OCI-LY3 (cell line): Measurements from ENCODE around the gene NRG2.

ENCODE experiments used
- H2AFZ ChIP-seq: fragments of 200-600, 300-600 bp; shearing (Covaris generic); 2 replicates; pipeline ENCODE4 v1.6.0; 2014; ENCODE audit warnings: antibody characterized with exemption, low read depth, low read length
- H3K27ac ChIP-seq: fragments of 200-600, 300-600 bp; sonication (generic); 2 replicates; pipeline ENCODE4 v1.5.1; 2014; ENCODE audit warnings: mild to moderate bottlenecking, low read length, moderate library complexity, mixed read lengths
- H3K27me3 ChIP-seq: fragments of 200-600, 300-600 bp; sonication (generic); 2 replicates; pipeline ENCODE4 v1.6.1; 2014; ENCODE audit warnings: low read depth, low read length, mixed read lengths
- H3K36me3 ChIP-seq: fragments of 200-600, 300-600 bp; sonication (generic); replicated peaks from 2 replicates; pipeline ENCODE3; 2014; ENCODE audit warnings: low read depth, low read length, mixed read lengths
- H3K4me1 ChIP-seq: fragments of 300-600, 200-600 bp; sonication (generic); 2 replicates; pipeline ENCODE4 v1.6.1; 2014; ENCODE audit warnings: low read length, mixed read lengths
- H3K4me2 ChIP-seq: fragments of 200-600, 300-600 bp; sonication (generic); 2 replicates; pipeline ENCODE4 v1.6.1; 2014; ENCODE audit warnings: low read length, mixed read lengths
- H3K4me3 ChIP-seq: fragments of 300-600, 200-600 bp; sonication (generic); 2 replicates; pipeline ENCODE4 v1.5.1; 2014; ENCODE audit warnings: antibody characterized with exemption, mild to moderate bottlenecking, low read length, moderate library complexity
- H3K79me2 ChIP-seq: fragments of 300-600, 200-600 bp; shearing (Covaris generic); 2 replicates; pipeline ENCODE4 v1.6.1; 2014; ENCODE audit warnings: mild to moderate bottlenecking, low read length, mixed read lengths
- H3K9ac ChIP-seq: fragments of 300-600, 200-600 bp; shearing (Covaris generic); 2 replicates; pipeline ENCODE4 v1.6.0; 2014; ENCODE audit warnings: mild to moderate bottlenecking, low read length, moderate library complexity
- H3K9me3 ChIP-seq: fragments of 200-600, 300-600 bp; shearing (Covaris generic); 2 replicates; pipeline ENCODE4 v1.6.1; 2014; ENCODE audit warnings: low read length, mixed read lengths; ENCODE audit not compliant: insufficient read depth
- H4K20me1 ChIP-seq: fragments of 200-600, 300-600 bp; sonication (generic); 2 replicates; pipeline ENCODE4 v1.6.1; 2016; ENCODE audit warnings: low read length, mixed read lengths; ENCODE audit not compliant: insufficient read depth
- CTCF ChIP-seq: fragments of 200-600, 300-600 bp; sonication (generic); IDR thresholded peaks from 2 replicates; pipeline ENCODE4 v1.5.1; 2014; ENCODE audit warnings: antibody characterized with exemption, low read length, low read depth
- EZH2phosphoT487 ChIP-seq: fragments of 200-600 bp; shearing (Covaris generic); IDR thresholded peaks from 2 replicates; pipeline ENCODE4 v1.6.1; 2018; ENCODE audit warnings: antibody characterized with exemption, mixed run types, low read depth

NRG2 gene

GRCh38 chr5:139812323-139812722 lies 230.8 kb downstream of the NRG2 start:
- no peak overlapping the region for H3K9ac ChIP-seq
- no peaks in the 10 kb centered on the region for H3K36me3 ChIP-seq
- H3K4me3 ChIP-seq, result no peak overlapping the region
- no peaks in the 10 kb centered on the region for H4K20me1 ChIP-seq
- H3K9me3 ChIP-seq, result no peaks in the 10 kb centered on the region
- no peak overlapping the region for H3K4me2 ChIP-seq
- H3K27me3 ChIP-seq, result peaks cover 2% of the 10 kb centered on the region
- no peak overlapping the region for H2AFZ ChIP-seq
- H3K4me1 ChIP-seq, result no peaks in the 10 kb centered on the region
- TF ChIP-seq CTCF (no peak), EZH2phosphoT487 (no peak)
- no peaks in the 10 kb centered on the region for H3K79me2 ChIP-seq
- no peak overlapping the region for H3K27ac ChIP-seq

- Histone ChIP-seq H3K9ac (no peak overlapping the region), H4K20me1 (no peaks in the 10 kb centered on the region), H3K4me2 (no peak overlapping the region), H3K9me3 (no peaks in the 10 kb centered on the region), H2AFZ (no peak overlapping the region), H3K4me1 (no peaks in the 10 kb centered on the region), H3K27me3 (peaks cover 2% of the 10 kb centered on the region), H3K79me2 (no peaks in the 10 kb centered on the region), H3K27ac (no peak overlapping the region), H3K4me3 (no peak overlapping the region), H3K36me3 (no peaks in the 10 kb centered on the region)
- no peak for TF ChIP-seq EZH2phosphoT487
- TF ChIP-seq CTCF, result no peak
These were observed 231.9 kb downstream of the NRG2 start for GRCh38 chr5:139811274-139811607.

- Histone ChIP-seq H3K79me2 (no peaks in the 10 kb centered on the region), H3K9ac (no peak overlapping the region), H3K27ac (no peak overlapping the region), H4K20me1 (no peaks in the 10 kb centered on the region), H3K4me1 (no peaks in the 10 kb centered on the region), H3K36me3 (no peaks in the 10 kb centered on the region), H3K4me2 (no peak overlapping the region), H2AFZ (no peak overlapping the region), H3K4me3 (no peak overlapping the region), H3K27me3 (peaks cover 2% of the 10 kb centered on the region; the same call in 1 of the 2 replicates), H3K9me3 (no peaks in the 10 kb centered on the region)
- TF ChIP-seq EZH2phosphoT487 (no peak), CTCF (no peak)
These were observed 232.5 kb downstream of the NRG2 start for GRCh38 chr5:139810341-139811273.

- no peak overlapping the region for H2AFZ ChIP-seq
- H3K9me3 ChIP-seq, result no peaks in the 10 kb centered on the region
- peaks cover 2% of the 10 kb centered on the region; the same call in 1 of the 2 replicates for H3K27me3 ChIP-seq
- no peaks in the 10 kb centered on the region for H3K36me3 ChIP-seq
- H3K4me1 ChIP-seq, result no peaks in the 10 kb centered on the region
- no peak overlapping the region for H3K4me3 ChIP-seq
- no peak overlapping the region for H3K27ac ChIP-seq
- H3K4me2 ChIP-seq, result no peak overlapping the region
- H3K79me2 ChIP-seq, result no peaks in the 10 kb centered on the region
- H4K20me1 ChIP-seq, result no peaks in the 10 kb centered on the region
- no peak overlapping the region for H3K9ac ChIP-seq
- TF ChIP-seq EZH2phosphoT487 (no peak), CTCF (no peak)
These were observed 233.7 kb downstream of the NRG2 start for GRCh38 chr5:139809331-139809810.
